ENCODE results near the gene FUT8. TPM values are rescaled to one million over a fixed set of nuclear protein-coding genes. Genes with fewer than 3 reads are reported as not detected.

The FUT8 gene
- total RNA-seq, 1 experiment from 2014 or later = 42.3 TPM

DNA sequence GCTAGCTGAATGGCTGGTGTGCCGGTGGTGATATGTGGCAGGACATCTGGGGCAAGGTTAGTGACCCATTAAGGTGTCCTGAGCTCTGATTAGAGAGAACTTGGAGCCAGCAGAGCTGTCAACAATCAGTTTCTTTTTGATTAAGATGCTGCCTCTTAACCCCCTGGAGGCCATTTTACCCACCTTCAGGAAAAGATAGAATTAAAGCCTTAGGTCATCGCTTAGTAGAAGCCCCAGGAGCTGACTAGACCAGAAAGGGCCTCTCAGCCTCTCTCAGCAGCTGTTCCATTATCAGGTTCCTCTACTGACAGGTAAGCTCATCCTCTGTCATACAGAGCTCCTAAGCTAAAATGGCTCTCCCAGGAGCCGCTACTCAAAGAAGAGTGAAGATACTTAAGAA lies 339.0 kb downstream of the FUT8 start (continued):
- TF ChIP-seq POLR2AphosphoS5 (IDR thresholded peaks at IDR 0.05; ENCODE audit: low read depth, low read length) (no peak), EGR1 (IDR thresholded peaks at IDR 0.05; ENCODE audit: low read depth) (no peak), CEBPB (IDR thresholded peaks at IDR 0.05; ENCODE audit: low read depth) (no peak), SP1 (IDR thresholded peaks at IDR 0.05; ENCODE audit: low read depth) (no peak), JUND (IDR thresholded peaks at IDR 0.05) (no peak), EZH2phosphoT487 (IDR thresholded peaks at IDR 0.05; ENCODE audit: borderline replicate concordance) (no peak), ZNF274 (IDR thresholded peaks at IDR 0.05; ENCODE audit: low read depth, low read length) (no peak), ZFX (IDR thresholded peaks at IDR 0.05) (no peak), POLR2A (IDR thresholded peaks at IDR 0.05; ENCODE audit: borderline replicate concordance, extremely low read depth, insufficient read depth, insufficient read length) (no peak), EZH2 (IDR thresholded peaks at IDR 0.05) (no peak)
- TF ChIP-seq, protein P1, sequence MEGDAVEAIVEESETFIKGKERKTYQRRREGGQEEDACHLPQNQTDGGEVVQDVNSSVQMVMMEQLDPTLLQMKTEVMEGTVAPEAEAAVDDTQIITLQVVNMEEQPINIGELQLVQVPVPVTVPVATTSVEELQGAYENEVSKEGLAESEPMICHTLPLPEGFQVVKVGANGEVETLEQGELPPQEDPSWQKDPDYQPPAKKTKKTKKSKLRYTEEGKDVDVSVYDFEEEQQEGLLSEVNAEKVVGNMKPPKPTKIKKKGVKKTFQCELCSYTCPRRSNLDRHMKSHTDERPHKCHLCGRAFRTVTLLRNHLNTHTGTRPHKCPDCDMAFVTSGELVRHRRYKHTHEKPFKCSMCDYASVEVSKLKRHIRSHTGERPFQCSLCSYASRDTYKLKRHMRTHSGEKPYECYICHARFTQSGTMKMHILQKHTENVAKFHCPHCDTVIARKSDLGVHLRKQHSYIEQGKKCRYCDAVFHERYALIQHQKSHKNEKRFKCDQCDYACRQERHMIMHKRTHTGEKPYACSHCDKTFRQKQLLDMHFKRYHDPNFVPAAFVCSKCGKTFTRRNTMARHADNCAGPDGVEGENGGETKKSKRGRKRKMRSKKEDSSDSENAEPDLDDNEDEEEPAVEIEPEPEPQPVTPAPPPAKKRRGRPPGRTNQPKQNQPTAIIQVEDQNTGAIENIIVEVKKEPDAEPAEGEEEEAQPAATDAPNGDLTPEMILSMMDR (IDR thresholded peaks at IDR 0.05 in 2 of 3, conservative IDR thresholded peaks at IDR 0.05 in 1 of 3; ENCODE audit: borderline replicate concordance in 1 of 3, insufficient read depth in 1 of 3, low read depth in 2 of 3, low read length in 2 of 3) = no peak

DNA sequence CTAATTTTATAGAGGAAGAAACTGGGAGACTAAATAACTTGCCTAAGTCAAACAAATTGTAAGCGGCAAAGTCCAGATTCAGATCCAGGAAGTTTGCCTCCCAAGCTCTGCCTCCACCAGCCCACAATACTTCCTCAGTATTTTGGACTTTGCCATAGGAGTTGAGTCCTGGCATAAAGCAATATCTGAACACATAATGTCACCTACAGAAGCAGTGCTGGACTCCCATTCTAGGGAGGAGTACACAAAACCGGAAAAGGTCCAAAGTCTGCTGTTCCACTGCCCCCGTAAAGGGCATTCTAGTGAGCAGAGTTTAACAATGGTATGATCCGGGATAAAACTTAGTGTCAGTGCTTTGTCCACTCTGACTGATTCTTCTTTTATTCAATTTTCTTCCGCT lies 340.5 kb downstream of the FUT8 start:
- DNase-seq (ENCODE audit: low read depth, low spot score) = no peak
- no peak for TF ChIP-seq SRF (IDR thresholded peaks at IDR 0.05; ENCODE audit: low read depth)
- no peak for TF ChIP-seq POLR2A (IDR thresholded peaks at IDR 0.05; ENCODE audit: borderline replicate concordance, extremely low read depth, insufficient read depth, insufficient read length)
- TF ChIP-seq ELF1 (IDR thresholded peaks at IDR 0.05; ENCODE audit: borderline replicate concordance, low read depth) = no peak
- TF ChIP-seq ZFX (IDR thresholded peaks at IDR 0.05) = no peak
- no peak for TF ChIP-seq JUND (IDR thresholded peaks at IDR 0.05)
- TF ChIP-seq, protein P2, sequence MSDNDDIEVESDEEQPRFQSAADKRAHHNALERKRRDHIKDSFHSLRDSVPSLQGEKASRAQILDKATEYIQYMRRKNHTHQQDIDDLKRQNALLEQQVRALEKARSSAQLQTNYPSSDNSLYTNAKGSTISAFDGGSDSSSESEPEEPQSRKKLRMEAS (IDR thresholded peaks at IDR 0.05) = no peak
- no peak for TF ChIP-seq CEBPB (IDR thresholded peaks at IDR 0.05; ENCODE audit: low read depth)
- TF ChIP-seq YY1 (IDR thresholded peaks at IDR 0.05; ENCODE audit: extremely low read depth, insufficient replicate concordance, low read depth, low read length) = no peak
- TF ChIP-seq EZH2 (IDR thresholded peaks at IDR 0.05) = no peak
- TF ChIP-seq, protein P3, sequence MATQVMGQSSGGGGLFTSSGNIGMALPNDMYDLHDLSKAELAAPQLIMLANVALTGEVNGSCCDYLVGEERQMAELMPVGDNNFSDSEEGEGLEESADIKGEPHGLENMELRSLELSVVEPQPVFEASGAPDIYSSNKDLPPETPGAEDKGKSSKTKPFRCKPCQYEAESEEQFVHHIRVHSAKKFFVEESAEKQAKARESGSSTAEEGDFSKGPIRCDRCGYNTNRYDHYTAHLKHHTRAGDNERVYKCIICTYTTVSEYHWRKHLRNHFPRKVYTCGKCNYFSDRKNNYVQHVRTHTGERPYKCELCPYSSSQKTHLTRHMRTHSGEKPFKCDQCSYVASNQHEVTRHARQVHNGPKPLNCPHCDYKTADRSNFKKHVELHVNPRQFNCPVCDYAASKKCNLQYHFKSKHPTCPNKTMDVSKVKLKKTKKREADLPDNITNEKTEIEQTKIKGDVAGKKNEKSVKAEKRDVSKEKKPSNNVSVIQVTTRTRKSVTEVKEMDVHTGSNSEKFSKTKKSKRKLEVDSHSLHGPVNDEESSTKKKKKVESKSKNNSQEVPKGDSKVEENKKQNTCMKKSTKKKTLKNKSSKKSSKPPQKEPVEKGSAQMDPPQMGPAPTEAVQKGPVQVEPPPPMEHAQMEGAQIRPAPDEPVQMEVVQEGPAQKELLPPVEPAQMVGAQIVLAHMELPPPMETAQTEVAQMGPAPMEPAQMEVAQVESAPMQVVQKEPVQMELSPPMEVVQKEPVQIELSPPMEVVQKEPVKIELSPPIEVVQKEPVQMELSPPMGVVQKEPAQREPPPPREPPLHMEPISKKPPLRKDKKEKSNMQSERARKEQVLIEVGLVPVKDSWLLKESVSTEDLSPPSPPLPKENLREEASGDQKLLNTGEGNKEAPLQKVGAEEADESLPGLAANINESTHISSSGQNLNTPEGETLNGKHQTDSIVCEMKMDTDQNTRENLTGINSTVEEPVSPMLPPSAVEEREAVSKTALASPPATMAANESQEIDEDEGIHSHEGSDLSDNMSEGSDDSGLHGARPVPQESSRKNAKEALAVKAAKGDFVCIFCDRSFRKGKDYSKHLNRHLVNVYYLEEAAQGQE (IDR thresholded peaks at IDR 0.05; ENCODE audit: low read depth) = no peak
- no peak for TF ChIP-seq POLR2AphosphoS5 (IDR thresholded peaks at IDR 0.05; ENCODE audit: low read depth, low read length)
- TF ChIP-seq, protein P1 (IDR thresholded peaks at IDR 0.05 in 2 of 3, conservative IDR thresholded peaks at IDR 0.05 in 1 of 3; ENCODE audit: borderline replicate concordance in 1 of 3, insufficient read depth in 1 of 3, low read depth in 2 of 3, low read length in 2 of 3) = no peak
- no peak for TF ChIP-seq EGR1 (IDR thresholded peaks at IDR 0.05; ENCODE audit: low read depth)
- TF ChIP-seq FOSL1 (IDR thresholded peaks at IDR 0.05; ENCODE audit: low read depth) = no peak
- no peak for TF ChIP-seq EZH2phosphoT487 (IDR thresholded peaks at IDR 0.05; ENCODE audit: borderline replicate concordance)
- no peak for TF ChIP-seq SIN3A (IDR thresholded peaks at IDR 0.05; ENCODE audit: low read depth)
- no peak for TF ChIP-seq CBX3 (IDR thresholded peaks at IDR 0.05; ENCODE audit: low read depth)

More for the DNA sequence above, 340.5 kb downstream of the FUT8 start:
- intact Hi-C loops (cut with micrococcal nuclease) = no loop called here
- CTCF ChIA-PET = no interaction called here
- no peak overlapping the region for H3K4me3 ChIP-seq (replicated peaks in 1 of 2; ENCODE audit: low read depth in 1 of 2, low read length in 2 of 2)
- no peaks in the 10 kb centered on the region for H3K9me2 ChIP-seq (ENCODE audit: insufficient read depth)
- no peaks in the 10 kb centered on the region for H4K20me1 ChIP-seq (ENCODE audit: insufficient read depth)
- ATAC-seq = no peak
- H3K4me2 ChIP-seq (ENCODE audit: low read length) = no peak overlapping the region
- RAD21 ChIA-PET (ENCODE audit: low non-redundant PET in 1 of 2, low total read pairs in 2 of 2, uncharacterized antibody in 2 of 2, unreplicated experiment in 2 of 2) = no interaction called here
- no peak overlapping the region for H3K27ac ChIP-seq (ENCODE audit: low read depth, low read length)
- no peak overlapping the region for H3K9ac ChIP-seq (ENCODE audit: low read length)
- no peaks in the 10 kb centered on the region for H3K36me3 ChIP-seq (ENCODE audit: control insufficient read depth in 1 of 2, insufficient read depth in 2 of 2, low read length in 2 of 2)
- no peaks in the 10 kb centered on the region for H3K27me3 ChIP-seq (ENCODE audit: insufficient read depth, low read length)
- POLR2A ChIA-PET = no interaction called here
- no peak overlapping the region for H2AFZ ChIP-seq (ENCODE audit: low read depth, low read length, poor library complexity, severe bottlenecking)
- no peaks in the 10 kb centered on the region for H3K79me2 ChIP-seq (ENCODE audit: insufficient read depth, low read length)
- H3K9me3 ChIP-seq (ENCODE audit: control insufficient read depth in 1 of 2, insufficient read depth in 1 of 2, low read depth in 1 of 2, low read length in 2 of 2) = no peaks in the 10 kb centered on the region
- BruUV-seq (replicated peaks) = no TSS peak
- no peaks in the 10 kb centered on the region for H3K4me1 ChIP-seq (ENCODE audit: control insufficient read depth in 1 of 2, insufficient read depth in 2 of 2, low read length in 2 of 2)

Data from HCT116 (cell line).